GM12891 (cell line): ENCODE data around the gene ARHGEF12.

Experiments
- PAX5 ChIP-seq: IDR thresholded peaks from 2 replicates; pipeline ENCODE4 v1.6.1; 2011; ENCODE audit warnings: low read length, moderate library complexity, mild to moderate bottlenecking; ENCODE audit not compliant: insufficient read depth, severe bottlenecking
- POLR2A ChIP-seq: IDR thresholded peaks from 2 replicates; pipeline ENCODE4 v1.6.1; 2011; ENCODE audit warnings: low read depth, low read length, control low read depth
- POLR2AphosphoS5 ChIP-seq: IDR thresholded peaks from 2 replicates; pipeline ENCODE4 v1.6.1; 2011; ENCODE audit warnings: low read depth, low read length, control low read depth
- POU2F2 ChIP-seq: IDR thresholded peaks from 2 replicates; pipeline ENCODE4 v1.6.1; 2011; ENCODE audit warnings: low read depth, mild to moderate bottlenecking, control low read depth, low read length, moderate library complexity
- SPI1 ChIP-seq: IDR thresholded peaks from 2 replicates; pipeline ENCODE4 v1.6.1; 2011; ENCODE audit warnings: low read depth, low read length, control low read depth
- TAF1 ChIP-seq: IDR thresholded peaks from 2 replicates; pipeline ENCODE4 v1.6.1; 2011; ENCODE audit warnings: low read depth, low read length, control low read depth

- TF ChIP-seq TAF1 (no peak), POLR2A (no peak), POLR2AphosphoS5 (no peak), PAX5 (no peak), POU2F2 (no peak), SPI1 (no peak)
These were observed 59.6 kb downstream of the ARHGEF12 start for GRCh38 chr11:120395778-120396177.
